ENCODE results near the gene CACNA2D2.

- no peak for TF ChIP-seq CTCF (IDR thresholded peaks at IDR 0.05; ENCODE audit: poor library complexity)
- no peak for TF ChIP-seq EZH2 (IDR thresholded peaks at IDR 0.05; ENCODE audit: borderline replicate concordance)
Measured at GRCh38 chr3:50523279-50523811, 19.9 kb upstream of the CACNA2D2 start.
